D721Med (cell line): ENCODE results near the gene MVB12B.

Experiments
- DNase-seq: peaks from one replicate; pipeline ENCODE4 v3.0.0; 2011; ENCODE audit warnings: low spot score; ENCODE audit not compliant: insufficient read length
- FAIRE-seq: peaks from 2 replicates; lab custom pipeline; 2011; peaks lifted over from hg19 to GRCh38; lab: Jason Lieb, UNC
- CTCF ChIP-seq: IDR thresholded peaks from 2 replicates; pipeline ENCODE4 v1.5.1; 2012; ENCODE audit warnings: mild to moderate bottlenecking, control low read depth; ENCODE audit not compliant: insufficient read depth; ENCODE audit errors: missing control alignments

MVB12B gene

GRCh38 chr9:126419475-126419874 is 92.8 kb downstream of the MVB12B start:
- FAIRE-seq (no peak), DNase-seq (no peak)
- no peak for TF ChIP-seq CTCF

- TF ChIP-seq CTCF, result no peak
- DNase-seq (no peak), FAIRE-seq (no peak)
Observed at GRCh38 chr9:126420135-126420534, 93.5 kb downstream of the MVB12B start.

GRCh38 chr9:126420643-126421564 is 94.3 kb downstream of the MVB12B start:
- FAIRE-seq, result no peak
- DNase-seq, result no peak
- TF ChIP-seq CTCF, result no peak

- FAIRE-seq, result no peak
- TF ChIP-seq CTCF, result no peak
- no peak for DNase-seq
Observed at GRCh38 chr9:126421567-126422428, 95.2 kb downstream of the MVB12B start.

GRCh38 chr9:126423142-126423915 is 96.7 kb downstream of the MVB12B start:
- DNase-seq (no peak), FAIRE-seq (no peak)
- no peak for TF ChIP-seq CTCF

GRCh38 chr9:126423916-126424185 is 97.2 kb downstream of the MVB12B start:
- FAIRE-seq, result no peak
- TF ChIP-seq CTCF, result no peak
- DNase-seq, result no peak
